Activated T-cell treated with anti-CD3 and anti-CD28 coated beads for 24 hours (primary cell): ENCODE data around the gene PFN4.
"Not testable (repeated sequence)": the region's sequence is repeated elsewhere in the genome, so short reads cannot be mapped to it uniquely, and the experiment has no call there.

Experiments used
- DNase-seq: peaks from one replicate; pipeline ENCODE4 v3.0.0-alpha.2; 2020; ENCODE audit warnings: low read depth

The PFN4 gene

DNA sequence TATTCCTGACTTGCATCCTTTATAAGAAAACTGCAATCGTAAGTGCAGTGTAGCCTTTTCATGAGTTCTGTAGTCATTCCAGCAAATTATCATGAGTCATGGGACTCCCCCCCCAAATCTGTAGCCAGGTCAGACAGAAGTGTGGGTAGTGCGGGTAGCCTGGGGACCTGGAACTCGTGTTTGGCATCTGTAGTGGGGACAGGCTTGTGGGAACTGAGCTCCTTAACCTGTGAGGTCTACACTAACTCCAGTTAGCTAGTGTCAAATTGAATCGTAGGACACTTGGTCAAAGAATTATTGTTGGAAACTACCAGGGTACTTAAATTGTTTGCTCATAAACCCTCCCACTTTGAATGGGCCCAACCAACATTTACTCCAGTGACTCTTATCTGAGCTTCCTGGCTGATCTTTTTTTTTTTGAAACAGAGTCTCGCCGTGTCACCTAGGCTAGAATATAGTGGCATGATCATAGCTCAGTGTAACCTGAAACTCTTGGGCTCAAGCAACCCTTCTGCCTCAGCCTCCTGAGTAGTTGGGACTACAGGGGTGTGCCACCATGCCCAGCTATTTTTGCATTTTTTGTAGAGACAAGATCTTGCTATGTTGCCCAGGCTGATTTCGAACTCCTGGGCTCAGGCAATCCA is 12.4 kb downstream of the PFN4 start:
- no peak for DNase-seq

DNA sequence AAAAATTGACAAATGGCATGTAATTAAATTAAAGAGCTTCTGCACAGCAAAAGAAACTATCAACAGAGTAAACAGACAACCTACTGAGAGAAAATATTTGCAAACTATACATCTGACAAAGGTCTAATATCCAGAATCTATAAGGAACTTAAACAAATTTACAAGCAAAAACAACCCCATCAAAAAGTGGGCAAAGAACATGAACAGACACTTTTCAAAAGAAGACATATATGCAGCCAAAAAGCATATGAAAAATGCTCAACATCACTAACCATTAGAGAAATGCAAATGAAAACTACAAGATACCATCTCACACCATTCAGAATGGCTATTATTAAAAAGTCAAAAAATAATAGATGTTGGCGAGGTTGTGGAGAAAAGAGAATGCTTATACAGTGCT is 13.7 kb downstream of the PFN4 start:
- DNase-seq = not testable (repeated sequence)

DNA sequence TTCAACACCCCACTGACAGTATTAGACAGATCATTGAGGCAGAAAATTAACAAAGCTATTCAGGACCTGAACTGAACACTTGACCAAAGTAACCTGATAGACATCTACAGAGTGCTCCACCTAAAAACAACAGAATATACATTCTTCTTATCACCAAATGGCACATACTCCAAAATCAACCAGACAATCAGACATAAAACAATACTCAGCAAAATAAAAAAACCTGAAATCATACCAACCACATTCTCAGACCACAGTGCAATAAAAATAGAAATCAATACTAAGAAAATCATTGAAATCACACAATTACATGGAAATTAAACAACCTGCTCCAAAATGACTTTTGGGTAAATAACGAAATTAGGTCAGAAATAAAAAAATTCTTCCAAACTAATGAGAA is 15.8 kb downstream of the PFN4 start:
- no peak for DNase-seq

DNA sequence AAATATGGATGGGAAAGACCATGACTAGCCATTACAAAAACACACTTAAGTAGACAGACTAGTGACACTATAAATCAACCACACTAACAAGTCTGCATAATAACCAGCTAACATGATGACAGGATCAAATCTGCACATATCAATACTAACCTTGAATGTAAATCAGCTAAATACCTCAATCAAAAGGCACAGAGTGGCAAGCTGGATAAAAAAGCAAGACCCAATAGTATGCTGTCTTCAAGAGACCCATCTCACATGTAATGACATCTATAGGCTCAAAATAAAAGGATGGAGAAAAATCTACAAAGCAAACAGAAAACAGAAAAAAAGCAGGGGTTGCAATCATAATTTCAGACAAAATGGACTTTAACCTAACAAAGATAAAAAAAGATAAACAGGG is 16.3 kb downstream of the PFN4 start:
- DNase-seq = no peak

DNA sequence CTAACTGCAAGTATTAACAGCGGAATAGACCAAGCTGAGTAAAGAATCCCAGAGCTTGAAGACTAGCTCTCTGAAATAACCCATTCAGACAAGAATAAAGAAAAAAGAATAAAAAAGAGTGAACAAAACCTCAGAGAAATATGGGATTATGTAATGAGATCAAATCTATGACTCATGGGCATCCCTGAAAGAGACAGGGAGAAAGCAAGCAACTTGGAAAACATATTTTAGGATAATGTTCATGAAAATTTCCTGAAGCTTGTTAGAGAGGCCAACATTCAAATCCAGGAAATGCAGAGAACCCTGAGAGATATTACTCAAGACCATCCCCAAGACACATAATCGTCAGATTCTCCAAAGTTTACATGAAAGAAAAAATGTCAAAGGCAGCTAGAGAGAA is 17.3 kb downstream of the PFN4 start:
- DNase-seq = no peak

DNA sequence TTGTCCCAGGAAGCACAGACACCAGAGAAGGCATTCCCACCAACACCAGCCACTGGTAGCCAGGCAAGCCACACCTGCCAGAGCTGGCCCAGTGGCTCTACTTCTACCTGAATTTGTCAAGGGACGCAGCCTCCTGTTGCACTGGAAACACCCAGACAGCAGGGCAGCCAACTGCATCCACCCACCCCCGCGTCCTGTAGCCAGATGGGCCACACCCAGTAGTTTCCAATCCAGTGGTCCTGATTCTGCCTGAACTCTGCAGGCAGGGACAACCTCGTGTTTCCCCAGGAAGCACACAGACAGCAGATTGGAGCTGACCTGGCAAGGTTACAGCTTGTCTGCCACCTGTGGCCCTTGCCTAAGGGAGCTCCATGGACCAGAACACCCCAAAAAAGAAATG is 18.2 kb downstream of the PFN4 start:
- no peak for DNase-seq

DNA sequence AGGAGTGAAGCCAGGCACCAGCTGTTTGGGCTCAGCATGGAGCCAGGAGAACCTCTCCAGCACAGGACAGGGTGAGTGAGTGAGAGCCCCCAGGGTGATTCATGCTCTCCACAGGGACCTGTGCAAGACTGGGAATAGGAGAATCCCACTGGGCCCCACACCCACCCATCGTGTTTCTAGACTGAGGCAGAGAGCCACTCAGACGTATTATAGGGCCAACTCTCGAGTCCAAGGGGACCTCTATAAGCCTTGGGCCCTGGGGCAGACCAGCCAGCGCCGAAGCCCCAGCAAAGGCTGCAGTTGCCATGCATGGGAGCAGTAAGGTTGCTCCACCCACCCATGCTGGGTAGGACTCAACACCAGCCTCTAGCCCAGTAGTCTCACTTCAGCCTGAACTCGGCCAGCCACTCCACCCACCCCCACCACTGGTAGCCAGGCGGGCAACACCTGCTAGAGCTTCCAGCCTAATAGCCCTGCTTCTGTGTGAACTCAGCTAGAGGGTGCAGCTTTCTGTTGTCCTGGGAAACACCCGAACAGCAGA is 19.0 kb downstream of the PFN4 start:
- no peak for DNase-seq

DNA sequence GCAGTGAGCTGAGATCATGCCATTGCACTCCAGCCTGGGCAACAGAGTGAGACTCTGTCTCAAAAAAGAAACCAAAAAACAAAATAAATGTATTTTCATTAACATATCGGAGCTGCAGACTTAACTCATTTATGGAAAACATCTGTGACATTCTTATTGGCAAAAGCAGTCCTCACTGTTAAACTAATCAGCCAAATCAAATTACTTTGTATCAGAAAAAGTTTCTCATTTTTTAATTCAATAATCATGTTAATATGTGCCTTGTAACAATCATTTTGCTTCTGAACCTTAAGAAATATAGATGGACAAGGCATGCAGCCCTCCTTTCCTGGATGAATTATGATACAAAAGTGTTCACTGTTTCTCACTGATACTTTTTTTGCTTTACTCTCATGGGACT is 20.5 kb downstream of the PFN4 start:
- DNase-seq = no peak

DNA sequence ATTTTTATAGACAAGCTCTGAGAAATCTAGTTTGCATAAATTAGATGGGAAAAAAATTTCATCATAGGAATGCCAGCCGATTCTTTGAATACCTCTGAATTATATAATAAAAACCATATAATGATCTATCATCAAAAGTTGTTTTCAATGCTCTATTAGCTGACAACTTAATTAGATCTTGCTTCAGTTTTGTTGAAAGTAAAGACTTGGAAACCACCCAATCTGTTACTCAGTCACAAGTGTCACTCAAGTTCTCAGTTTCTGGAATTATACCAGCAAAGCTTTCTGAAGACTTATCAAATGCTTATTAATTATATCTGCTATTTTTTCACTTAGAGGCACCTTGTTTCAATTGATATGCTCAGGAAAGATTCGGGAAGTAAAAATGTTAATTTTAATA is 21.1 kb downstream of the PFN4 start:
- no peak for DNase-seq

DNA sequence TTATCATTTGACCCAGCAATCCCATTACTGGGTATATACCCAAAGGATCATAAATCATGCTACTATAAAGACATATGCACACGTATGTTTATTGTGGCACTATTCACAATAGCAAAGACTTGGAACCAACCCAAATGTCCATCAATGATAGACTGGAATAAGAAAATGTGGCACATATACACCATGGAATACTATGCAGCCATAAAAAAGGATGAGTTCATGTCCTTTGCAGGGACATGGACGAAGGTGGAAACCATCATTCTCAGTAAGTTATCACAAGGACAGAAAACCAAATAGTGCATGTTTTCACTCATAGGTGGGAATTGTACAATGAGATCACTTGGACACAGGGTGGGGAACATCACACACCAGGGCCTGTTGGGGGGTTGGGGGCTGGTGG is 22.4 kb downstream of the PFN4 start:
- DNase-seq = not testable (repeated sequence)

DNA sequence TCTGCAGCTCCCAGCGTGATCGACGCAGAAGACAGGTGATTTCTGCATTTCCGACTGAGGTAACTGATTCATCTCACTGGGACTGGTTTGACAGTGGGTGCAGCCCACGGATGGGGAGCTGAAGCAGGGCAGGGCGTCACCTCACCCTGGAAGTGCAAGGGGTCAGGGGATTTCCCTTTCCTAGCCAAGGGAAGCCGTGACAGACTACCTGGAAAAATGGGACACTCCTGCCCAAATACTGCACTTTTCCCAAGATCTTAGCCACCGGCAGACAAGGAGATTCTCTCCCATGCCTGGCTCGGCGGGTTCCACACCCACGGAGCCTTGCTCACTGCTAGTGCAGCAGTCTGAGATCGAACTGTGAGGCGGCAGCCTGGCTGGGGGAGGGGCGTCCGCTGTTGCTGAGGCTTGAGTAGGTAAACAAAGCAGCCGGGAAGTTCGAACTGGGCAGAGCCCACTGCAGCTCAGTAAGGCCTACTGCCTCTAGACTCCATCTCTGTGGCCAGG is 27.9 kb downstream of the PFN4 start:
- DNase-seq = not testable (repeated sequence)

DNA sequence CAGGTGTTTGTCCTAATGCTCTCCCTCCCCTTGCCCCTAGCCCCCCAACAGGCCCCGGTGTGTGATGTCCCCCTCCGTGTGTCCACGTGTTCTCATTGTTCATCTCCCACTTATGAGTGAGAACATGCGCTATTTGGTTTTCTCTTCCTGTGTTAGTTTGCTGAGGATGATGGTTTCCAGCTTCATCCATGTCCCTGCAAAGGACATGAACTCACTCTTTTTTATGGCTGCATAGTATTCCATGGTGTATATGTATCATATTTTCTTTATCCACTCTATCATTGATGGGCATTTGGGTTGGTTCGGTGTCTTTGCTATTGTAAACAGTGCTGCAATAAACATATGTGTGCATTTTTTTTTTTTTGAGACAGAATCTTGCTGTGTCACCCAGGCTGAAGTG is 29.9 kb downstream of the PFN4 start:
- DNase-seq = not testable (repeated sequence)

DNA sequence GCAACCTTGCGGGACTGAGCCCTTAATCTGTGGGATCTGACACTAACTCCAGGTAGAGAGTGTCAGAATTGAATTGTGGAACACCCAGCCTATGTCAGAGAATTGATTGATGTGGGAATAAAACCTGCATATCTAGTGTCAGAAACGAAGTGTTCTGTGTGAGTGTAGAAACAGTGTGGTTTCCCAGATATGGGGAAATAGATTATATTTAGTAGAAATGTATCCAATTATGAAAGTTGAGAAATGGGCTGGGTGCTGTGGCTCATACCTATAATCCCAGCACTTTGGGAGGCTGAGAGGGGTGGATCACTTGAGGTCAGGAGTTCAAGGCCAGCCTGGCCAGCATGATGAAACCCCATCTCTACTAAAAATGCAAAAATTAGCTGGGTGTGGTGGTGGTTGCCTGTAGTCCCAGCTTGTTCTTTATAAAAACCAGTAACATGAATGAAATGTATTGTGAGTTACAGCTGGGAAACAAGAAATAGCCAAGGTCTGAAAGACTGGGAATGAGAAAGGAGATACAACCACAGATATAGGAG is 34.2 kb downstream of the PFN4 start:
- DNase-seq = no peak

DNA sequence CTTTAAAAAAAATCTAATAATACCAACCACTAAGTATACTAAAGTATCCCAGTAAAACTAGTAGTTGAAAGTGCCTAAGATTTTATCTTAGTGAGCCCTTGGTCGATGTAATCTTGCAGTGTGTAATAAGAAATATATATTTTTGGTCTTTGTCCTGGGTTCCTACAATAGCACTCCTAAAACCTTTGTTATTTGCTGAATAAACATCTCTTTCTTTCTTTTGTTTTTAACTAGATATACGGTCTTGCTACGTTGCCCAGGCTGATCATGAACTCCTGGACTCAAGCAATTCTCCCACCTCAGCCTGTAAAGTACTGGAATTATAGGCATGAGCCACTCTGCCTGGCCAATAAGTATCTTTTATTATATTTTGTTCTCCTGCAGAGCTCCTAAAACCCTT is 36.1 kb downstream of the PFN4 start:
- no peak for DNase-seq

DNA sequence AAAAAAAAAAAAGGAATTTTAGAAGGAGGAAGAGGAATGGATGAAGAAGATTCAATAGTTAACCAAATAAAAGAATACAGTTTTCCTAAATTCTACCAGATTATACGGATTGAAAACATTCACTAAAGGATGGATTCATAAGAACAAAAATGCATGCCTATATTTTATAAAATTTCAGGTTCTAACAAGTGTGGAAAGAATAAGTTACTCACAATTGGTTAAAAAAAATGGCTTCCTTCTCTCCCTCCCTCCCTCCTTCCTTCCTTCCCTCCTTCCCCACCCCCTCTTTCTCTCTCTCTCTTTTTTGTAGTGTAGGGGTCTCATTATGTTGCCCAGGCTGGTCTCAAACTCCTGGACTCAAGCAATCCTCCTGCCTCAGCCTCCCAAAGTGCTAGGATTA is 36.9 kb downstream of the PFN4 start:
- no peak for DNase-seq

DNA sequence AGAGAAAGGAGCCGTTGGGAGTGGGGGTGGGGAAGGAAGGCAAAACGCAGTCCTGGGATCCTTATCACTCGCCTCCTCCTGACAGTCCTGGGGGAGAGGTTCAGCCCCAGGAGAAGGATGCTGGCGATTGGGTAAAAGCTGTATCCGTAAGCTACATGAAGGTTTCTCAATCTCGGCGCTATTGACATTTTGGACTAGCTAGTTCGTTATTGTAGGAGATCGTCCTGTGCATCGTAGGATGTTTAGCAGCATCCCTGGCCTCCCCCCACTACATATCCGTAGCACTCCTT is 38.0 kb downstream of the PFN4 start:
- DNase-seq = no peak

DNA sequence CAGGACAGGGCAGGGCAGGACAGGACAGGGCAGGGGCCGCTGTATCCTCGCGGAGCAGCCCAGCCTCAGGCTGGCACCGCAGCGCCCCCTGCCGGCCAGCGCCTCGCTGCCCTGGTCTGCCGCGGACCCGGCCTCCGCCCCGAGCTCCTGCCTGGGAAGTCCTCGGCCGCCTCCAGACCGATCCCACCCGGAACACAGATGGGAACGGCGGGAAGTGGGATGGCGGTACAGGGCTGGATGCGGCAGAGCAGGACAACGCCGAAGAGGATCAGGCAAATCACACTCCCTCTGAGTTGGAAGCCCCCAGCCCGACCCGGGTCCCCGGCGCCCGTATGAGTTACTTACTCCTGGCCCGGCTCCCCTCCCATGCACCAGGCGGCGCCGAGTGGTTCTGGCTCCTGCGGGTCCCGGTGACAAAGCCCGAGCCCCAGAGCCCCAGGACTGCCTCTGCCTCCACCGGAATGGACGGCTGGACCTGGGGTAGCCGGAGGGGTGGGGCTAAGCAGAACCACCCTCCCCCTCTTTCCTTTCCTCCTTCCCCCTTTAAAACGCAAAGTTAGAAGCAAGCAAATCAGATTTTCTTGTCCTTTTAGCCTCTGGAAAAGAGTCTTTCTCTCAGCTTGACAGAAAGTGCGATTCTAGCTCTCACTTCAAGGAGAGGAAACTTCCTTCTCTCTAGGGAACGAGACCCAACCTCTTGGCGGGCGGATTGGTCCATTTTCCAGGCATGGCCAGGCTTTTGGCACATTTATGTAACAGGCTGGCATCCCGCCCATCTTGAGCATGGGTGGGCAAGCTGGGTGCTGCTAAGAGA is 38.5 kb downstream of the PFN4 start, which contains the start of gene TP53I3:
Gene TP53I3, minus strand, starts transcription at position 449 of the 814 bp plus-strand sequence. CDS start 508 bp downstream, outside the sequence.
- peak; percentile 72 for DNase-seq

DNA sequence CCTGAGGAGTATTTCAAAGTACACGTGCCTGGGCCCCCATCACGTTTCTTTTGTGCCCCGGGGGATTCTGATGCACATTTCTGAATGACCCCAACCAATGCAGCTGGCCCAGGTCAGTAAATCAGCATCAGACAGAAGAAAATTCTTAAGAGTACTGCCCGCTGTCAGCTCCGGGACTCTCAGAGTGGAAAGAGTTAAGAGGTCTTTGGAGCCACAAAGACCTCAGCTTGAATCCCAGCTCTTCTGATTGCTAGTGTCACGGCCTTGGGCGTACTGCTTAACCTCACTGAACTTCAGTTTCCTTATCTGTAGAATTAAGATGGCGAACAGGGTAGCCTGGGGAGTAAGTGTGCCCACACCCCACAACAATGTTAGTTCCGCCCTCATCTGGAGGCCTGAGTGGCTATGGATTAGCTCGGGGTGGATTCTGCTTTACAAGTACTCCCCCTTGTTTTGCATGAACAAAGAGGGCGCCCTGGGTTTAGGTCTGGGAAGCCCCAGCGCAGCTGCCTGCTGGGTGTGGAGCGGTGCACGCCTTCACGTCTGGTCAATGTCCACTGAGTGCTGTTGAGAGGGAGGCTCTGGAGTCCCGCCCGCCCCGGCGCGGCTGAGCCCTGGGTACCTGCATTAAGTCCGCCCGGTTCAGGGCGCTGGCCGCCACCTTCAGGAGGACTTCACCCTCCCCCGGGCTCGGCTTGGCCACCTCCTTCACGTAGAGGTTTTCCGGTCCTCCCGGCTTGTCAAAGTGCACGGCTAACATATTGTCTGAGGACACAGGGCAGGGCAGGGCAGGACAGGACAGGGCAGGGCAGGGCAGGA is 39.4 kb downstream of the PFN4 start:
- DNase-seq = peak; percentile 6

DNA sequence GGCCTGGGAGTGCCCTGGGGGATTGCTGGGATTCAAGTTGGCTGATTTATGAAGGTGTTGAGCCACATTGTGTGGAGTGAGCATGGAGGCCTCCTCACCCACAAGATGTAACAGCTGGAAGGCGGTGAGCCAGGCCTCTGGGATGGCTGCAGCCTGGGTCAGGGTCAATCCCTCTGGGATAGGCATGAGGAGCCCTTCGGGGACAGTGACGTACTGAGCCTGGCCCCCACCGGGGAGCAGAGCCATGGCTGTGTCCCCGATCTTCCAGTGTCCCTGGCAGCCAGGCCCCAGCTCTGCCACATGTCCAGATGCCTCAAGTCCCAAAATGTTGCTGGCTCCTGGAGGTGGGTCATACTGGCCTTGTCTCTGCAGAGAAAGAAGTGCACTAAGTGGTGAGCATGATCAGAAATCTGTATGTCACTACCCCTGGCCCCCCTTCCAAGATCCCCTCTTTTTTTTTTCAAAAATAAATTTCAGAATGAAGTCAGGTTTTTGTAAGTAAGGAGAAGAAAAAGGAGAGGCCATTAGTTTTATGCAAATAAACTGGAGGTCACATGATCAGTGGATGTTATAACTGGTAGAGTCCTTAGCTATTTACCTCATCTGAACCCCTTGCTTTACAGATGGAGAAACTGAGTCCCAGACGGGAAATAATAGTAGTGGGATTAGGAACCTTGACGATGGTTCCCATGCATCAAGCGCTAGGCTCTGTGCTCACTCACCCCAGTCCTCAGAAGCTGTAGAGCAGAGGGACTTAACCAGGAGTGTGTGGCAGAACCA is 40.2 kb downstream of the PFN4 start:
- DNase-seq = no peak

DNA sequence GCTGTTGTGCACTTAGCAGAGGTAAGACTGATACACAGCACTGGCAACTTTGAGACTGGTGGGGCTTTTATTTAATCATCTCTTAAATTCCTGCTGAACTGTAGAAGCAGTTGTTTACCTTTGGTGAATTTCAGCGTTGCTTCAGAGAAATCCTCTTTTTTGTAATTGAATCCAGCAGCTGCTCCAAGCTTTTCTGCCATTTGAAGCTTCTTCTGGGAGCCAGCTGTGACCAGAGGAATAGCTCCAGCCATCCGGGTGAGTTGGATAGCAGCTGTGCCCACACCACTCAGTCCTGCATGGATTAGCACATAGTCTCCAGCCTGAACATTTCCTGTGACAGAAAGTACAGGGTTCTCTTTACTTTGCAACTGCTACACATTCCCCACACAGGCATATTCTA is 42.4 kb downstream of the PFN4 start:
- no peak for DNase-seq

DNA sequence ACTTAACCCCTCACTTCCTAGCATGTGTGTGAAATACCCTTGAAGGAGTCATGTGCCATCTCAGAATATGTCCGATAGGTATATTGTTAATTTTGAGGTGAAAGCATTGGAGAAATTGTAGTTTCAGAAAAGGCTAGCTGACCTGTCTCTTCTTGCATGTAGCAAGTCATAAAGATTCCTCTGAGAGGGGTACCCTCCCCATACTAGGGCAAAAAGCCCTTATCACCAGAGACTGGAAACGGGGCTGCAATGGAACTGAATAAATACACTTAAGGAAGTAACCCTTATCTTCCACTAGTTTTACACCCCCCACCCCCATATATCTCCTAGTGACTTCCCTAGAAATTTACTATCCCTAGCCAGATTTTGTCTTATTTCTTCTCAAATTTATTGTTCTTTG is 45.3 kb downstream of the PFN4 start:
- DNase-seq = no peak

DNA sequence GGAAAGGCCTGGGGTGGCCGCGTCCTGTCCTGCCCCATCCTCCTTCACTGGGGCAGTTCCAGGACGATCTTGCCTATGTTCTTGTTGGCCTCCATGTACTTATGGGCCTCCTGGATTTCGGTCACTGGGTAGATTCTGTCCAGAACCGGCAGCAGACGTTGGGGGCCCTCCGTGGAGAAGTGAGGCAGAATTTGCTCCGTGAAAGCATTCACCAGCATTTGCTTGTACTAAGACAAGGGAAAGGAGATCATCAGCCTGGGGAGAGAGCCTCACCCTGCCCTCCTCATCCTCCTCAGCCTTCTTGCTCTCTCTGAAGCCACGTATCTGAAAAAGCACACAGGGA is 45.6 kb downstream of the PFN4 start:
- no peak for DNase-seq
